Retinal pigment epithelial cell (primary cell): Measurements from ENCODE around the gene PVR.
A peak's percentile ranks its signal among the peaks of the same experiment; 100 is the strongest.

ENCODE experiments used
- DNase-seq: peaks from one replicate; pipeline ENCODE4 v3.0.0-alpha.2; 2010; ENCODE audit warnings: low read depth
- H3K4me3 ChIP-seq: 2 replicates; pipeline ENCODE4 v1.5.1; 2011; ENCODE audit warnings: mild to moderate bottlenecking, low read length, control low read depth, moderate library complexity
- TF ChIP-seq, protein P1 (sequence below): conservative IDR thresholded peaks from 2 replicates; pipeline ENCODE4 v1.5.1; 2011; ENCODE audit warnings: low read depth, low read length, control low read depth, inconsistent platforms

The PVR gene

DNA sequence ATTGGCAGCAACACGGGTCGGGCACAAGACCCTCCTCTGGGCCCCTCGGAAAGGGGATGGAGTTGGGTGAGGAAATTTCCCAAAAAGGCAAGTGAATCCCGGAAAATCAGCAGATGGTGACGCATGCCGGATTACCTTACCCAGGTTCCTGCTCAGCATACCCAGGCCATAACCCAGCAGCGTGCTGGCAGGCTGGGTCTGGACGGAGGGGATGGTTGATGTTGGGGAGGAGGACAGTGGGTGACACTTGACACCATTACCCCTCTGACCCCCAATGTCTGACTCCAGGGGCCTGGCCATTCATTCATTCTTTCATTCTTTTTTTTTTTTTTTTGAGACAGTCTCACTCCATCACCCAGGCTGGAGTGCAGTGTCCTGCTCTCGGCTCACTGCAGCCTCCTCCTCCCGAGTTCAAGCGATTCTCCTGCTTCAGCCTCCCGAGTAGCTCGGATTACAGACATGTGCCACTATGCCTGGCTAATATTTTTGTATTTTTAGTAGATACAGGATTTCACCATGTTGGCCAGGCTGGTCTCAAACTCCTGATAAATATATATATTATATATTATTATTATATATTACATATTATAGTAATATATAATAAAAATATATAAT is 799 bp downstream of the PVR start:
- DNase-seq = peak; percentile 41

DNA sequence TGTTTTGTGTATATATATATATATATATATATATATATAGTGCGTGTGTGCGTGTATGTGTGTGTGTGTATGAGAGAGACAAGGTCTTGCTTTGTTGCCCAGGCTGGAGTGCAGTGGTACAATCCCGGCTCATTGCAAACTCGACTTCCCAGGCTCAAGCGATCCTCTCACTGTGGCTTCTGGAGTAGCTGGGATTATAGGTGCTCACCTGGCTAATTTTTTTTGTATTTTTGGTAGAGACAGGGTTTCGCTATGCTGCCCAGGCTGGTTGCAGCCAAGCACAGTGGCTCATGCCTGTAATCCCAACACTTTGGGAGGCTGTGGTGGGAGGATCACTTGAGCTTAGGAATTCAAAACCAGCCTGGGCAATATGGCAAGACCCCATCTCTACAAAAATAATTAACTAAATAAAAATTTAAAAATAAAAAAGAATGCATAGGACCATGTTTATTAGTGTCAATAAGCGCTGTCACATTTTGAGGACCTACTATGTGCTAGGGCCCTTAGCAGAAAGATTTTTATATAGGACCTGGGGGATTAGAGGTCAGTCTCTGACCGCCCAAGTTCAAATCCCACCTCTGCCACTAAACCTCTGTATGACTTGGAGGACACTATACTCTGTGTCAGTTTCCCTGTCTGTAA is 1.8 kb downstream of the PVR start:
- TF ChIP-seq, protein P1, sequence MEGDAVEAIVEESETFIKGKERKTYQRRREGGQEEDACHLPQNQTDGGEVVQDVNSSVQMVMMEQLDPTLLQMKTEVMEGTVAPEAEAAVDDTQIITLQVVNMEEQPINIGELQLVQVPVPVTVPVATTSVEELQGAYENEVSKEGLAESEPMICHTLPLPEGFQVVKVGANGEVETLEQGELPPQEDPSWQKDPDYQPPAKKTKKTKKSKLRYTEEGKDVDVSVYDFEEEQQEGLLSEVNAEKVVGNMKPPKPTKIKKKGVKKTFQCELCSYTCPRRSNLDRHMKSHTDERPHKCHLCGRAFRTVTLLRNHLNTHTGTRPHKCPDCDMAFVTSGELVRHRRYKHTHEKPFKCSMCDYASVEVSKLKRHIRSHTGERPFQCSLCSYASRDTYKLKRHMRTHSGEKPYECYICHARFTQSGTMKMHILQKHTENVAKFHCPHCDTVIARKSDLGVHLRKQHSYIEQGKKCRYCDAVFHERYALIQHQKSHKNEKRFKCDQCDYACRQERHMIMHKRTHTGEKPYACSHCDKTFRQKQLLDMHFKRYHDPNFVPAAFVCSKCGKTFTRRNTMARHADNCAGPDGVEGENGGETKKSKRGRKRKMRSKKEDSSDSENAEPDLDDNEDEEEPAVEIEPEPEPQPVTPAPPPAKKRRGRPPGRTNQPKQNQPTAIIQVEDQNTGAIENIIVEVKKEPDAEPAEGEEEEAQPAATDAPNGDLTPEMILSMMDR = no peak
- no peak for DNase-seq
- peak overlapping the region; percentile 28 for H3K4me3 ChIP-seq

More for the DNA sequence above, 799 bp downstream of the PVR start:
- TF ChIP-seq, protein P1 = no peak
- H3K4me3 ChIP-seq = peak overlapping the region; percentile 84

DNA sequence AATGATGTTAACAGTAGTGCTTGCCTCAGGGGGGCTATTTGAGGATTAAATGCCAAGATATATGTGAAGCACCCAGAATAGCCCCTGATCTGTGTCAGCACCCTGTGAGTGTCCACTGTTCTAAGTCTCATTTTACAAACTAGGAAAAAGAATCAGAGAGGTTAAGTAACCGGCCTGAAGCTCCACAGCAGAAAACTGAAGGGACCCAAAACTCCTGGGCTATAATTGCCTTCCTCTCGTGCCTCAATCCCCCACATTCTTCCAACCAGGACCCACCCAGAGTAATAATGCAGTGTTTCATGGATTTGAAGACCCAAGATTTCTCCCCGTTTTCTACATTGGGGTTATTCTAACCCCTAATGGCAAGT is 2.3 kb downstream of the PVR start:
- TF ChIP-seq, protein P1 = no peak
- no peak overlapping the region for H3K4me3 ChIP-seq
- DNase-seq = no peak

DNA sequence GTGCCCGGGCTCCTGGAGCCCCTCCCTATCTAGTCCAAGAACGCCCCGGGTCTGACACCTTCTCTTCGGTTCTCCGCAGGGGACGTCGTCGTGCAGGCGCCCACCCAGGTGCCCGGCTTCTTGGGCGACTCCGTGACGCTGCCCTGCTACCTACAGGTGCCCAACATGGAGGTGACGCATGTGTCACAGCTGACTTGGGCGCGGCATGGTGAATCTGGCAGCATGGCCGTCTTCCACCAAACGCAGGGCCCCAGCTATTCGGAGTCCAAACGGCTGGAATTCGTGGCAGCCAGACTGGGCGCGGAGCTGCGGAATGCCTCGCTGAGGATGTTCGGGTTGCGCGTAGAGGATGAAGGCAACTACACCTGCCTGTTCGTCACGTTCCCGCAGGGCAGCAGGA is 3.4 kb downstream of the PVR start:
- no peak for DNase-seq
- TF ChIP-seq, protein P1 = no peak

DNA sequence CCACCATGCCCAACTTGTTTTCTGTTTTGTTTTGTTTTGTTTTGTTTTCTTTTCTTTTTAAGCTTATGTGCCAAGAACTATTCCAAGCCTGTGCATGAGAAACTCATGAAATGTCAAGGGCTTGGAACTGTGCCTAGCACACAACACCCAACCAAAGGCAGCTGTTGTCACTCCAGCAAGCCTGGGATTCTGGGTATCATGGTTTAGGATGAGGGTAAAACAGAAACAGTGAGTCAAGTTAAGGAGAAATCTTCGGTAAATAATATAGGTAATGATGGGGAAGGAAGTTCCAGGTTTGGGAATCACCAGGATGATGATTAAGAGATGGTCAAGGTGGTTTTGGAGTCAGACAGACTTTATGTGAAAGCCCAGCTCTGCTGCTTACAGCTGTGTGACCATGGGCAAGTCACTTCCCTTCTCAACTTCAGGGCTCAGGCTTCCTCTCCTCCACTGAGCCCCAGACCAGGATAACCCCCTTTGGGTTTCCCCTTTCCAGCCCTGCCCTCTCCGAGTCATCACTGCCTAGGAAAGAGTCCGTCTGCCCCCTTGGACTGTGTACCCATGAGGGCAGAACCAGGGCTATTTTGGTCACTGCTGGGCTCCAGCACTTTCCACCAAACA is 5.0 kb downstream of the PVR start:
- no peak for DNase-seq
- H3K4me3 ChIP-seq = no peak overlapping the region
- TF ChIP-seq, protein P1 = no peak

More for the DNA sequence above, 3.4 kb downstream of the PVR start:
- no peak overlapping the region for H3K4me3 ChIP-seq

DNA sequence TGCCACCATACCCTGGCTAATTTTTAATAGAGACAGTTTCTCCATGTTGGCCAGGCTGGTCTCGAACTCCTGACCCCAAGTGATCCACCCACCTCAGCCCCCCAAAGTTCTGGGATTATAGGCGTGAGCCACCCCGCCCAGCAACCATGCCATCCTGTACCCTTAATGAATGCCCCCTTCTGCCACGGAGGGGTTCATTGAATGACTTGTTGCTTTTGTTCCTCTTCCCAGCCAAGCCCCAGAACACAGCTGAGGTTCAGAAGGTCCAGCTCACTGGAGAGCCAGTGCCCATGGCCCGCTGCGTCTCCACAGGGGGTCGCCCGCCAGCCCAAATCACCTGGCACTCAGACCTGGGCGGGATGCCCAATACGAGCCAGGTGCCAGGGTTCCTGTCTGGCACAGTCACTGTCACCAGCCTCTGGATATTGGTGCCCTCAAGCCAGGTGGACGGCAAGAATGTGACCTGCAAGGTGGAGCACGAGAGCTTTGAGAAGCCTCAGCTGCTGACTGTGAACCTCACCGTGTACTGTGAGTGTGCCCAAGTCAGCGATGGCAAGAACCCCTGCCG is 6.0 kb downstream of the PVR start:
- DNase-seq = no peak
- H3K4me3 ChIP-seq = no peak overlapping the region
- TF ChIP-seq, protein P1 = no peak
